ENCODE data around the gene KISS1.
A peak's percentile ranks its signal among the peaks of the same experiment; 100 is the strongest.

KISS1 gene

DNA sequence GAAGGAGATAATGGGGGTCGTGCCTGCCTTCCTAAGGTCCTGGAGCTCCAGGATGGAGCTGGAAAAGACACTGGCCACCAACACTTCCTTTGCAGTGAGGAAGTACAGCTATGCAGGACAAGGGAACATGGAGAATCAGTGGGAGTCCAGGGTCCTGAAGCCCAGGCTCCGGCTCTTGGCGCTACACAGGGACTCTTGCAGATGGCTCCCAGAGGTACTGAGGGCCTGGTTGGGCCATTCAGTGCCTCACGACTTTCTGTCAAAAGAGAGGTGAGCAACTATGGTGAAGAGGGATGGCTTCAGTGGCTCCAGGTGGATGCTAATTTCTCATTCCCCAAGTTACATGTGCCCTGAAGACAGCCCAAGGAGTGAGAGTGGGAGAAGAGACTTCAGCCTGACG is 42.6 kb downstream of the KISS1 start:
- DNase-seq: no peak

DNA sequence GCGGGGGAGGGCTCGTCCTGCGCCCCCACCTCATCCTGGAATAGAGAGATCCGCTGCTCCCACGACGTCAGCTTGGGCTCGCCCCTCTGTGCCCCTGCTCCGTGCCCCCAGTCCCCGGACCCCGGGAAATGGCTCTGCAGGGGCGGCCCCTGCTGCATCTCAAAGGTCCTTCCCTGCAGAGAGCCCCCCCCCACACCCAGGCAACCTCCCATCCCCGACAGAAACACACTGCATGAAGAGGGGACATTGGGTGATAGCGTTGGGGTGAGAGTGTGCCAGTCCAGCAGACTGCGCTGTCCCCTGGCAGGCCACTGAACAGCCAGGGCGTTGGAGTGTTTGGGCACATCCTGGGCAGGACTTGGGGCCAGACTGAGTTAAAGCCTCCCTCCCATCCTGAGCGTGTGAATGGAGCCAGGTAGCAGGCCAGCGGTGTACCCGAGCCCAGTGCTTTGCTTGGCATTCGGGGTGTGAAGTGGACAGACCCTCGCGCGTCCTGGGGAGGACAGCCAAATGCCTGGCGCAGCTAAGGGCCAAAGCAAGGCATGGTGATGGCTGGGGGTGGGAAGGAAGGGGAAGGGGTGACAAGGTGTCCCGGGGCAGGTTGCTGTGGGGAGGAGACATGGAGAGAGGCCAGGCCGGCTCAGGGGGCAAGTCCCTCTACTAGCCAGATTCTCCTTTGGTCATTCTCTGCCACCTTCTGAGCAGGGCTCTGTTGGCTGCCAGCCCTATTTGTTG is 43.8 kb downstream of the KISS1 start:
- DNase-seq: no peak

DNA sequence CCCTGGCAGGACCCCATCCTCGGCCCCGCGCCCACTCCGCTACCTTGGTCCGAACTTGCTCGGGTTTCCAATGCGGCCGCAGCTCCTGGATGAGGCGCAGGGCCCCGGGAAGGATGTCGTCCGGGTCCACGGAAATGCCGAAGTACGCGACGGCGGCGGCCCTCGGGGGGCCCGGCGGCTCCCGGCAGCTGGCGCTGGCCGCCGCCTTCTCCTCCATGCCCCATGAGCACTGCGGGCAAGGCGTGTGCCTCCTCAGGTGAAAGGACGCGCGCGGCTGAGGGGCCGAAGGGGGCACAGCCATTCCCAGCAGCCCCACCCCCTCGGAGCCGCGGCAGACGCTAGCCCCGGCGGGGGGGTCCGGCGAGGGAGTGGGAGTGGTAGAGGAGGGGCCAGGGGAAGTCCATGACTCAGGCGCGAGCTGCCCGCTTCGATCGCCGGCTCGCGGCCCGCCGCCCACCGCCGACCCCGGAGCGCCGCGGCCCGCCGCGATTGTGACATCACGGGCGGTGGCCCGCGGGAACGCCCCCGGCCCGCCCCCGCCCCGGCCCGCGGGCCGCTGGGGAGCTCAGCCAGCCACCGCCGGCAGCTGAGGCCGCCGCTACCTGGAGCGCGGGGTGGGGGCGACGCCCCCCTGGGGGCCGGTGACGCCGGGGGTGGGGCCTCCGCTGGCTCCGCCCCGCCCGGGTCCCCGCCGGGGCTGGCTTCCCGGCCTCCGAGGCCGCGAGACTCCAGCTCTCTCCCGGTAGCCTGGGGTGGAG is 44.6 kb downstream of the KISS1 start, which contains the start of gene ETNK2:
Gene ETNK2, minus strand, starts transcription at position 493 of the 758 bp plus-strand sequence. Its CDS starts 192 bp downstream, at position 301.
- DNase-seq: peak; percentile 51

DNA sequence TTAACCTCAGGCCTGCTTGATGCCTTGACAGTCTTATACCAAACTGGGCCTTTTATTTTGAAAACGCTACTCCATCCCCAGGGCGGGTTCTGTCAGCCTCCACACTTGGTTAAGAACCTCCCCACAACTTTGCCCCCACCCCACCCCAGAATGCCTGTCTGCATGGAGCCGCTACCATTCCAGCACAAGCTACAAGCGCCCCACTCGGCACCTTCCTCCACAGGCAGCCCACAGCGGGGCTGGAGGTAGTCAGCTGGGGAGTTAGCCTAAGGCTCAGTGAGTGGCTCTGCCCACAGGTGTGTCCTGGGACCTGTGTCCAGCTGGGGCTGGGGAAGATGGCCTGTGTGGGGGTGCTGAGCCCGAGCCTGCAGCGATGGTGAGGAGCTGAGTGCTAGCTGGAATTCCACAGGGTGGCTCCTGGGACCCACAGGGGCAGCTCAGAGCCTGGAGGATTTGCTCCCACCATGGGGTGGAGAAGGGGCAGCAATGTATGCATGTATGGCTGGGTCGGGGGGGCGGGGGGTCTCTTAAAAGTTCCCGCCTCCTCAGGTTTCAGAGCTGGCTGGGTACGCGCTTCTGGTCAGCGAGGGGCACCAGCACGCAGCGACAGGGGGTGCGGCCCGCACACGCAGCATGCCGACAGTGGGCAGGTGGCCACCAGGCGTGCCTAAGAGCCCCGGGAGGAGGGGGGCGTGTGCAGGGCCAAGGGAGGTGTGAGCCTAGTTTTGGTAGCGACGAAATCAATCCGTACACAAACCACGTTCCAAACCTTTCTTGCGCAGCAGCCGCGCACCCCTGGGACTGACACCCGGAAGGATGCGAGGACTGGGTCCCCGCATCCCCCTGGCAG is 45.4 kb downstream of the KISS1 start:
- DNase-seq: peak; percentile 19

DNA sequence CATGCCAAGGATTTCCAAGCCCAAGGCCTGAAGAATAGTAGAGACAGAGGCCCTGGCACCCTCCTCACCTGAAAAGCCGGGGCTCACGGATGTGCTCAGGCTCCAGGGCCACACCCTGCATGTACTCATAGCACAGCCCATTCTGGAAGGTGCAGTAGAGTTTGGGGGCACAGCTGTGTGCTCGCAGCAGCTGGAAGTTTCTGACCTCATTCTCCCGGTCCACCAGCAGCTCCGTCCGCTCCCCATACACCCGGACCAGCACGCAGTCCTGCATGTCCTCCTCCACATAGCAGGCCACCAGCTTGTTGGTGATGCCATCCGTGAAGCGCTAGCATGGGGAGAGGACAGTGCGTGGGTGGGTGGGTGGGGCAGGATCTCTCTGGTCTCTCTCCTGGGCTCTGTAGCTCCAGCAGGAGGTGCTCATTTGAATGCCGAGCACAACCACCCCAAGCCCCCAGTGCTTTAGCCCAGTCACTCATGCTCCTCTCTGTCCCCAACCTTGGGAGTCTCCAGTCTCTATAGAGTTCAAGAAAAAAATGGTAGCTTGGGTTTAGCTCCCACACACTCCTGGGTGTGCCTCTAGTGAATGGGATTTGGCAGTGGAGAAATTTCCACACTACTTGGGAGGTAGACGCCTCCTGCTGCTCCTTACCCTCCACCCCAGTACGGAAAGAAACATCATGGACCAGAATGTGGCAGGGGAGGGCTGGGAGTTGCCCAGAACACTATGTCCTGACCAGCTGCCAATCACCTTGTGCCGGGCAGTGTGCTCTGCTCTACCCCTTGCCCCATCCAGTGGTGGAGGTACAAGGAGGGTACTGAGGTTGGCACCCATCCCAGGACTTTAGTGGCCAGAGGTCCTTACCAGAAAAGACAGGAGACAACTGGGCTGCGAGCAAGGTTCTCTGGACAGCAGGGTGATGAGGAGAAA is 46.4 kb downstream of the KISS1 start:
- no peak for DNase-seq

DNA sequence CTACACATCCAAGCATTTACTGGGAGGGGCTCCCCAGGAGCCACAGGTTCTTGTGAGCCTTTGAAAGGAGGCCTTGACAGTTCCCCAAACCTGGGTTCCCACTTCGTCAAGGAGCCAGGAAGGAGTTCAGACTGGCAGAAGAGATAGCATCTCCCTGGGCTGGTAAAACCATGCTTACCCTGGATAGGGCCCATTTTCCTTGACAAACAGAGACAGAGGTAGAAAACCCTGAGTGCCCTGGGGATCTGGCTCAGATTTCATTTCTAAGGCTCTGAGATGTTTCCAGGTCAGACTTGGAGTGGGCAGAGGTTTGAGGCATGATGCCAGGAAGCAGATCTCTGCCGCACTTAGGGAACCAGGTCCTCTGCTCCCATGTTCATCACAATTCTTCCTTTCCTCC is 47.2 kb downstream of the KISS1 start:
- DNase-seq: no peak

DNA sequence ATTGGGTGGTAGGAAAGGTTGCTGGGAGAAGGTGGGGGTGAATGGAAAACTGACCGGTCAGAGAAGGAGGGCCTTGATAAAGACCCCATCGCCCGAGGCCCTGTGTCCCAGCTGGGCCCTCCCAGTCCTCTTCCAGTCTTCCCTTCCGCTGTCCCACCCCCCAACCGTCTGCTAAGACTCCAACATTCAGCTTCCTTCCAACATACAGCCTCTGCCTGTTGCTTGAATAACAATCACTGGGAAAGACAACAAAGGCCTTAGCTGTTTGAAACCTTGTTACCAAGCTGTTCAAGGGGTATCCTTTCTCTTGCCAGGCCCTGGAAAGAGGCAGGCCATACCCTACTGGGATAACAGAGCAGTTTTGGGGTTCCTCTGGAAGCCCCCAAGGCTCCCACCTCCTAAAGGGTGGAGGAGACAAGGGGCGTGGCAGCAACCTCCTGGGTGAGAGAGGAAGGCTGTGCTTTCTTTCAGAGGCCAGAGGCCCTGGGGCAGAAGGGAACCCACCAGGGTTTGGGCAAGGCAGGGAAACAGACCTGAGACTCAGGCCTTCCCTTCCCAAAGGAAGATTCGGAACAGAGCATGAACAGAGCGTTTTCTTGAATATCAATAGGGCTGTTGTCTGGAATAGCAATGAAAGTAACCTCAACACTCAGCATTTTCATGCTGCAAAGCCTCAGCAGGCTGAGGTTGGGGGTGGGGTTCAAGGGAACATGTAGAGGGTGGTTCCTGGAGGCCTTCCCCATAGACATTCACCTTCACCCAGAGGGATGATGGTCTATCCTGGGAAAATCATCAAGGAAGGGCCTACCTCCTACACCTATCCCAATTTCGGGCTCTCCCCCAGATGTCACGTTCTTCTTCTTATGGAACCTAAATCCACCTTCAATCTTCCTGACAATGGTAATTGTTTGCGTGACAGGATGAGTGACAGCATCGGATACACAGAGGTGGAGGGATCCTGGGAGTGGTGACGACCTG is 48.6 kb downstream of the KISS1 start:
- DNase-seq: no peak

DNA sequence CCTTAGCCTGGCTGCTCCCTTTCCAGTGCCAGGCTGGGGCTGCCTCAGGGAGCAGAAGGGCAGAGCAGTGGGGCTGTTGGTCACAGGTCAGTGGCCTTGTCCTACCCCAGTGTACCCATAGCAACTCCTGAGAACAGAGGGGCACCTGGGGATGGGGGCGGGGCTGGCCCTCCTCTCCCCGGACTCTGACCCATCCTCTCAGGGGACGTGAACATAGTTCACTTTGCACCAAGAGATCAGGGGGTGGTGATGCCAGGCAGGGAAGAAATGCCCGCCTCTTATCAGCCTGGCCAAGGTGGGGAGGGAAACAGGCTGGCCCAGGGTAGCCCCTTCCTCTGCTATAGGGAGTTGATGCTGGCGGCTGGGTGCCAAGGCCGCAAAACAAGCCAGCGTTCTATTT is 49.3 kb downstream of the KISS1 start:
- no peak for DNase-seq

DNA sequence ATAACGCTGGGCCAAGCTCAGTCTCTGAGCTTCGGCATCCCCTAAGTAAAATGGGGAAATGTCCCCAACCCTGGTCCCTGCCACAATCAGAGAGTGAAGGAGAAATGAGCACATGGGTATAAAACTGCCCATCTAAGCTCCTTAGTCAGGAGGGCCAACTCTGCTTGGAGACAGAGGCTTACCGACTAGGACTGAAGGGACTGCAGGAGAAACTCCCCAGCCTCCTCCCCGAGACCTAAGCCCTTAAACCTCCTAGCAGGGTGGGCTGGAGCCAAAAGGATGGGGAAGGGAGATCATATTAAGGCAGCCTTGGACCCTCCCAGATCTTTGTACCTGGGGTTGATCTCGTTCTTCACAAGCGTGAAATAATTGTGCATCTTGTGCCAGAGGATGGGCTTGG is 50.0 kb downstream of the KISS1 start:
- no peak for DNase-seq

DNA sequence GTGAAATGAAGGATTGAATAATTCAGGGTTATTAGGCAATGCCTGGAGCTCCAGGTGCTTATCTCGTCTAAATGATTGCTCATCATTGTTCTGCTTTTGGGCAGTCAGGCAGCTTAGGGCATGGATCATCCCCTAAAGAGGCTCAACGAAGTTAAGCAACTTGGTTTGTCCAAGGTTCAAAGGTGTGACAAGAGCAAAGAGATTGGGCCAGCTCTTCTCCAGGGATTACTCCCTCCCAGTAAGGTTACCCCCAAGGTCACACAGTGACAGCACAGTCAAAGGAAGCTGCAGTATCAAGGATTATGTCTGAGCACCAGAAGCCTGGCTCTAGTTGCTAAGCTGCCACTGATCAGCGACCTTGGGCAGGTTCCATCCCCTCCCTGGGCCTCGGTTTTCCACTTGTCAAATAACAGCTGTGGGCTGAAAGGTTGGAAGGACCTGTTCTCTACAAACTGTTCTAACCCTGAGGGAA is 51.2 kb downstream of the KISS1 start:
- DNase-seq: no peak

DNA sequence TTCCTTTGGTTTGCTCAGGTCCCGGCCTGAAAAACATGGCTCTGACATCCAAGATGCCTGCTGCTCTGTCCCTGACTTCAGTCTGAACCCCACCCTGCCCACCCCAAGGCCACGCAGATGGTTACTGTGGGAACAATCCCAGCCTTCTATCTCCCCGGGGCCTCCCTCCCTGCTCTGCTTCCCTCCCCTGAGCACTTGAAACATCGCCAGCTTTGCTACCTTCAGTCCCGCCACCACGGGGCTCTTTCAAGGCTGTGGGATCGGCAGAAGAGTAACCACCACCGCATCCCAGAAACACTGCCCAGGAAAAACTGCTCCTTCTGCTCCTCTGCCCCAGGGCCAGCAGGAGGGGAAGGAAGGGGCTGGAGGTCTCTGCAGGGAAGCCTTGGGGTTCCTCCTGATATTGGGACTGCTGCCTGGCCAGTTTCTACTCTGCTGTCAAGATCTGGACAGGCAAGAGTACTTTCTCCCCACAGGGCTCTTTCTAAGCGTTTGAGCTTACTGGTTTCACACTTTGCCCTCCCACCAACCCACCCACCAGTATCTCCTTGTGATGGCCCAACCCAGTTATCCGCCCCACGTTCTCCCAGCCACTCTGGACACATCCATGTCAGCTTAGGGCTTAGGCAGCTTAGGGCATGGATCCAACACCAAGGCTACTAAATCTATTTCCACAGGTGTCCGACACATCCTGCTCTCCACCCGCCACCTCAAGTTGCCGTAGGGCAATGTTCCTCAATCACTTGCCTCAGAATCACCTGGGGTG is 52.8 kb downstream of the KISS1 start:
- no peak for DNase-seq

DNA sequence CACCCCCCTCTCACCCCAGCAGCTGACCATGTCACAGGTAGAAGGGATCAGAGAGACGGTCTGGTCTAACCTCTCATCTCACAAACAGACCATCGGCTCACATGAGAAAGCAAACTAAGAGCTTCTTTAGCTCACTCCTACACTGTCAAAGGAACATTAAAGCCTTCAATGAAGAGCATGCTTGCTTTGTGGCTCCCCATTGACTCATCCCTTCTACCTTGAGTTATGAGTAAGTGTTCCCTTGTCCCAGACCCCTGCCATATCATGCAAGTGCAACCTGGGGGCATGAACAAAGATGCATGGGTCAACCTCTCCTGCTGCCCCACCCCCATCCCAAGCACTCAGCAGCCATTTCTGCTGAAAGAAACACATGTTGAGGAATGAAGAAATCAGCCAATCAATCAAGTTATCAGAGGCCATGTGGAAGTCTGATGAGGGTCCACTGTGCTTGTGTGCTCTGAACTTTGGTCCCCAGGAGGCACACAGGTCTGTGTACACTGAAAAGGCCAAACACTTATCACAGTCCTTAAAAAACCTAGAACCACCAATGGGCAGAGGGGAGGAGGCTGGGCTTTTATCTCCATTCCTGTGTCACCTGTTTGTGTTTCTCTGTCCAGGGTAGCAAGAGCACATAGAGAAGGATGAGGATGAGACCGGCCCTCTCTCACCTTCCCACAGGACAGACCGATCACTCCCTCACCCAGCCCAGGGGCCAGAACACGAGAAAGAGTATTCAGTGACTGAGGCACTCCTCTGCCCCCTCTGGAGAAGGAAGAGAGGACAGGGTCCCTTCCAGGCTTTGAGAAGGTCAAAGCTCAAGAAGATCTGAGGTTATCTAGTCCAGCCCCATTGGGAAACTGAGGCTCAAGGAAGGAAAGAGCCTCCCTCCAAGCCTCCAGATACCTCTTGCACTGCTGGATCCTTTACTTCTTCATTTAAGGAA is 54.0 kb downstream of the KISS1 start:
- no peak for DNase-seq

DNA sequence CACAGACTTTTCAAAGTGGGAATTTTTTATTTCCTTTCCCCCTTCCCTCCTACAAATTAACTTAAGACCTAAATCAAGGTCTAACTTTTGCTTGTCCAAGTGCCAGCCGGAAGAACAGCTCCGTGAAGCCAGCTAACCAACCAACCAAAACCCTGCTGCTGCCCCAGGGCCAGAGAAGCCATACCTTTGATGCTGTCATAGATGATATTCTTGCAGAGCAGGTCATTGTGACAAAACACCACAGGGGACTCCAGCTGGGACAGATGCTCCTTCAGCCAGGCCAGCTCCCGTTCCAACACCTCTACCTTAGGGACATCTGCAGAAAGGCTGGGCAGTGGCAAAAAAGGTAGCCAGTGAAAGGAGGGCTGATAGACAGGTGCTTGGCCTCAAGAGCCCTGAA is 55.2 kb downstream of the KISS1 start:
- no peak for DNase-seq

Data from NCI-H1105 (cell line).